ENCODE data around the gene U2AF2. TPM values are rescaled to one million over a fixed set of nuclear protein-coding genes. Genes with fewer than 3 reads are reported as not detected.
A peak's percentile ranks its signal among the peaks of the same experiment; 100 is the strongest.

The U2AF2 gene
- total and polyA plus RNA-seq, 4 donors, result 109 to 181 (median 132) TPM

GRCh38 chr19:55672418-55672817 lies 17.6 kb downstream of the U2AF2 start:
- no peak for TF ChIP-seq CTCF (IDR thresholded peaks at IDR 0.05; ENCODE audit: control extremely low read depth, extremely low read depth)
- Histone ChIP-seq H3K9ac (ENCODE audit: insufficient read depth in 1 of 2, low read length in 2 of 2) (no peak overlapping the region), H3K36me3 (ENCODE audit: control insufficient read depth in 4 of 4, insufficient read depth in 4 of 4, low read length in 4 of 4) (peaks cover 11 to 41% (median 25%) of the 10 kb centered on the region in 4 donors), H3K9me3 (ENCODE audit: control insufficient read depth in 4 of 4, insufficient read depth in 3 of 4, low read length in 3 of 4) (no peaks in the 10 kb centered on the region), H3K4me1 (ENCODE audit: control insufficient read depth in 5 of 5, insufficient read depth in 5 of 5, low read length in 5 of 5) (peaks cover 3 to 14% (median 7%) of the 10 kb centered on the region in 5 donors), H3K4me3 (no peak overlapping the region), H3K27ac (ENCODE audit: low read depth in 1 of 2, low read length in 1 of 2) (no peak overlapping the region), H3K27me3 (ENCODE audit: control insufficient read depth in 3 of 3, insufficient read depth in 3 of 3, low read length in 2 of 3) (no peaks in the 10 kb centered on the region)
- ATAC-seq (ENCODE audit: insufficient read depth, low FRiP score) (no peak), DNase-seq (no peak)
- 89 to 94% methylated on average over 5 of the region's 5 CpGs for WGBS, 2 donors

GRCh38 chr19:55673465-55673864 lies 18.6 kb downstream of the U2AF2 start:
- no peak for TF ChIP-seq CTCF (IDR thresholded peaks at IDR 0.05; ENCODE audit: control extremely low read depth, extremely low read depth)
- H3K27me3 ChIP-seq (ENCODE audit: control insufficient read depth in 3 of 3, insufficient read depth in 3 of 3, low read length in 2 of 3), result no peaks in the 10 kb centered on the region
- H3K9ac ChIP-seq (ENCODE audit: insufficient read depth in 1 of 2, low read length in 2 of 2), result no peak overlapping the region
- peaks cover 3 to 14% (median 11%) of the 10 kb centered on the region in 5 donors for H3K4me1 ChIP-seq (ENCODE audit: control insufficient read depth in 5 of 5, insufficient read depth in 5 of 5, low read length in 5 of 5)
- H3K27ac ChIP-seq (ENCODE audit: low read depth in 1 of 2, low read length in 1 of 2), result no peak overlapping the region
- WGBS, 2 donors, result 81 to 83% methylated on average over 9 of the region's 9 CpGs
- ATAC-seq (ENCODE audit: insufficient read depth, low FRiP score) (no peak), DNase-seq (no peak)
- no peak overlapping the region for H3K4me3 ChIP-seq
- no peaks in the 10 kb centered on the region for H3K9me3 ChIP-seq (ENCODE audit: control insufficient read depth in 4 of 4, insufficient read depth in 3 of 4, low read length in 3 of 4)
- H3K36me3 ChIP-seq (ENCODE audit: control insufficient read depth in 4 of 4, insufficient read depth in 4 of 4, low read length in 4 of 4), result peaks cover 8 to 33% (median 21%) of the 10 kb centered on the region in 4 donors

- peaks cover 3 to 14% (median 11%) of the 10 kb centered on the region in 5 donors for H3K4me1 ChIP-seq (ENCODE audit: control insufficient read depth in 5 of 5, insufficient read depth in 5 of 5, low read length in 5 of 5)
- no peaks in the 10 kb centered on the region for H3K27me3 ChIP-seq (ENCODE audit: control insufficient read depth in 3 of 3, insufficient read depth in 3 of 3, low read length in 2 of 3)
- DNase-seq, result no peak
- no peak overlapping the region for H3K9ac ChIP-seq (ENCODE audit: insufficient read depth in 1 of 2, low read length in 2 of 2)
- 78 to 81% methylated on average over 15 of the region's 15 CpGs for WGBS, 2 donors
- no peak overlapping the region for H3K4me3 ChIP-seq
- H3K27ac ChIP-seq (ENCODE audit: low read depth in 1 of 2, low read length in 1 of 2), result no peak overlapping the region
- no peak for TF ChIP-seq CTCF (IDR thresholded peaks at IDR 0.05; ENCODE audit: control extremely low read depth, extremely low read depth)
- peaks cover 4 to 33% (median 25%) of the 10 kb centered on the region in 4 donors for H3K36me3 ChIP-seq (ENCODE audit: control insufficient read depth in 4 of 4, insufficient read depth in 4 of 4, low read length in 4 of 4)
- ATAC-seq (ENCODE audit: insufficient read depth, low FRiP score), result no peak
- no peaks in the 10 kb centered on the region for H3K9me3 ChIP-seq (ENCODE audit: control insufficient read depth in 4 of 4, insufficient read depth in 3 of 4, low read length in 3 of 4)
Measured at GRCh38 chr19:55673889-55674288, 19.1 kb downstream of the U2AF2 start.

- DNase-seq (no peak), ATAC-seq (ENCODE audit: insufficient read depth, low FRiP score) (no peak)
- Histone ChIP-seq H3K9me3 (ENCODE audit: control insufficient read depth in 4 of 4, insufficient read depth in 3 of 4, low read length in 3 of 4) (no peaks in the 10 kb centered on the region), H3K4me1 (ENCODE audit: control insufficient read depth in 5 of 5, insufficient read depth in 5 of 5, low read length in 5 of 5) (peaks cover 3 to 14% (median 11%) of the 10 kb centered on the region in 5 donors), H3K27ac (ENCODE audit: low read depth in 1 of 2, low read length in 1 of 2) (peak overlapping the region in 1 of 2 donors; percentile 81), H3K4me3 (no peak overlapping the region), H3K27me3 (ENCODE audit: control insufficient read depth in 3 of 3, insufficient read depth in 3 of 3, low read length in 2 of 3) (no peaks in the 10 kb centered on the region), H3K36me3 (ENCODE audit: control insufficient read depth in 4 of 4, insufficient read depth in 4 of 4, low read length in 4 of 4) (peaks cover 0 to 33% (median 26%) of the 10 kb centered on the region in 4 donors), H3K9ac (ENCODE audit: insufficient read depth in 1 of 2, low read length in 2 of 2) (no peak overlapping the region)
- 30 to 37% methylated on average over 17 of the region's 17 CpGs for WGBS, 2 donors
- no peak for TF ChIP-seq CTCF (IDR thresholded peaks at IDR 0.05; ENCODE audit: control extremely low read depth, extremely low read depth)
Measured at GRCh38 chr19:55674459-55674840, 19.6 kb downstream of the U2AF2 start.
